AG09309 (cell line): ENCODE data around the gene IER3IP1.
A peak's percentile ranks its signal among the peaks of the same experiment; 100 is the strongest.

Experiments used
- DNase-seq: peaks from one replicate; pipeline ENCODE4 v3.0.0-alpha.2; 2010; ENCODE audit warnings: low read depth
- H3K4me3 ChIP-seq: 2 replicates; pipeline ENCODE4 v1.5.1; 2011; ENCODE audit warnings: mild to moderate bottlenecking, low read depth, low read length, moderate library complexity; ENCODE audit not compliant: control insufficient read depth
- CTCF ChIP-seq: IDR thresholded peaks from 2 replicates; pipeline ENCODE4 v1.5.1; 2011; ENCODE audit warnings: mild to moderate bottlenecking, low read depth, low read length, inconsistent platforms; ENCODE audit not compliant: insufficient read depth, control insufficient read depth; ENCODE audit errors: missing control alignments

Gene IER3IP1

DNA sequence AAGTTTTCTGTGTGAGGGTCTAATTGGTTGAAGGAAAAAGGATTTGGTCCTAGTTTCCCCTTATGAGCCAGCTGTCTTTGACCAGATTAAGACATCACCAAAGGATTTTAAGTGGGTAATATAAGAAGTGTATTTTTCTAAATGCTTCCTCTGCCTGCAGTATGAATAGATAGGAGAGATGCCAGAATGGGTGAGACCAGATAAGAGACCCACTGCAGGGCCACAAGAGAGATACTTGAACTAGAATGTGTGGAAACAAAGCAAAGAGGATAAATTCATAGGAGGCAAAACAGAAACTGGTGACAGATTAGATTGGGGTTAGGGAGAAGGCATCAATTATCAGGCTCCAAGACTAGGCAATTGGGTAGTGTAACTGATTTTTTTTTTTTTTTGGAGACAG lies 24.7 kb downstream of the IER3IP1 start:
- no peak for DNase-seq
- H3K4me3 ChIP-seq, result no peak overlapping the region
- no peak for TF ChIP-seq CTCF

GRCh38 chr18:47150824-47151366 lies 25.3 kb downstream of the IER3IP1 start:
- no peak for TF ChIP-seq CTCF
- DNase-seq, result no peak
- H3K4me3 ChIP-seq, result peak overlapping the region; percentile 64

GRCh38 chr18:47150029-47150823 lies 25.9 kb downstream of the IER3IP1 start, which contains the start of gene HDHD2:
Gene HDHD2 (minus strand): TSS chr18:47150500. CDS start chr18:47136439, 14,061 bp downstream.
- peak within 1 kb of the TSS; percentile 64 for H3K4me3 ChIP-seq
- TF ChIP-seq CTCF, result no peak
- DNase-seq, result peak; percentile 8

DNA sequence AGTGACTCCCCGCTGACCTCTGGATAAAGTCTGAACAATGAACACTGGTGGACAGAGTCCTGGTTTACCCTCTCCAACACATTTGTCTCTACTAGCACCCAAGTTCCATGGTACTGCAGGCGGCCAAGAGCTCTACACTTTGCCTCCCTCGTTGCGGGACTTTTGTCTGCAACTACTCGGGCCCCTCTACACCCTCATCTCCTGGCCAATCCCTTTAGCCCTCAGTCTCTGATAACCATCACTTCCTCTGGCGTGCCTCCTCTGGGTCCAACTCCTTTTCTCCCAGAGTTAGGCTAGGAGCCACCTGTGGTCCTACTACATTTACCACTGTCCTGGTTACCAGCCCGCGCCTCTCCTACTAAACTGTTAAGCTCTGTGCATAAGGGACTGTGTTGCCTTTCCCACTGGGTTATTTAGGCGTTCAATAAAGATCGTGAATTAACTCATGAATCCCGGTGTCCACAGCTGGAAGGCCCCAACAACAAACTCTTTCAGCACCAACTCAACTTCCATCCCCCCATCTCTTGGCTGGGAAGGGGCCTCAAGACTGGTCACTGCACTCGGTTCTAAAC lies 26.6 kb downstream of the IER3IP1 start:
- DNase-seq, result no peak
- TF ChIP-seq CTCF, result no peak
- peak overlapping the region; percentile 64 for H3K4me3 ChIP-seq

GRCh38 chr18:47146206-47146605 lies 30.0 kb downstream of the IER3IP1 start:
- TF ChIP-seq CTCF, result no peak
- H3K4me3 ChIP-seq, result no peak overlapping the region
- DNase-seq, result no peak

DNA sequence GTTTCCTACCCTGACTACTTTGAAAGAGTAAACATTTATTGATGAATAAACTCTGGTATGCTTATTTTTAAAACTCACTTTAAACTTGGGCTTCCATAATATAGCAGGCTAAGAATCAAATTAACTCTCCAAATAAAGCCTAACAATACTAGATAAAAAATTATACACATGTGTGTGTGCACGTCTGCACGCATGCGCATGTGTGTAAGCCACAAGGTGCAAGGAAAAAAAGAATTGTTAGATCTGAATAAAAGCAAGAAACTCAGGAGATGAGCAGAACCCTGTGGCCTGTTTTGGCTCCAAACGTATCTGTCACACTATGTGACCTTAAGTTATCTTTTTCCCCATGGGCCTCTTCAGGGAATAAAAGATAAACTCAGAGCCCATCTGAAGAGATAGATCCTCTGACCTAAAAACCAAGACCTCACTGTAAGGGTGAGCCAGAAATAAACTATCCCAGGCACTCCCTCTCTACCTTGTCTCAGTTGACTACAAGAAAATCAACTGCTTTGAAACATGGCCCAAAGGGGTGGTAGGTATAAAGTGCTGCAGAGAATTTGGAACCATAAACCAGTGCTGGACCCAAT lies 32.2 kb downstream of the IER3IP1 start:
- no peak for TF ChIP-seq CTCF
- DNase-seq, result no peak
- no peak overlapping the region for H3K4me3 ChIP-seq
